K562 (cell line): ENCODE measurements around the gene MYL12B. TPM values are rescaled to one million over a fixed set of nuclear protein-coding genes. Genes with fewer than 3 reads are reported as not detected.

Experiments used
- POLR2H ChIP-seq: IDR thresholded peaks from 2 replicates; pipeline ENCODE4 v1.6.1; 2016; ENCODE audit warnings: missing genetic modification characterization, low read depth, mild to moderate bottlenecking, control low read depth, missing compliant biosample characterization, moderate library complexity
- XRCC3 ChIP-seq: fragments of 450-650 bp; IDR thresholded peaks from 2 replicates; pipeline ENCODE4 v1.6.1; 2017; ENCODE audit warnings: mild to moderate bottlenecking, moderate library complexity
- ZNF175 ChIP-seq: fragments of 200-800 bp; sonication (Bioruptor generic); IDR thresholded peaks from 2 replicates; pipeline ENCODE4 v1.6.1; 2016; ENCODE audit warnings: low read depth, mild to moderate bottlenecking, missing genetic modification characterization, missing compliant biosample characterization
- ZNF41 ChIP-seq: fragments of 250-450 bp; sonication (Bioruptor Pico); conservative IDR thresholded peaks from 2 replicates; pipeline ENCODE4 v1.4.0; 2020; ENCODE audit warnings: mild to moderate bottlenecking
- ZNF431 ChIP-seq: sonication (generic); formaldehyde crosslinking; IDR thresholded peaks from 2 replicates; pipeline ENCODE4 v1.8.0; 2022; ENCODE audit warnings: mild to moderate bottlenecking, missing genetic modification reagents
- ZNF507 ChIP-seq: conservative IDR thresholded peaks from 2 replicates; pipeline ENCODE4 v1.6.1; 2017; ENCODE audit warnings: missing genetic modification characterization, missing compliant biosample characterization
- polyA plus RNA-seq, 8 experiments: library from polyadenylated mRNA; depleted of rRNA in 4 of 8; stranded (reverse) in 5 of 8; unstranded in 3 of 8; fragments of >200 nt; fragmentation: Nextera tagmentation in 2 of 8; fragmentation: Illumina TruSeq in 1 of 8; extraction: Ambion mirVana in 2 of 8; extraction: Trizol in 1 of 8; gene quantifications; 2 replicates each; pipeline versions ENCODE4 v1.2.1 to v1.2.3, GENCODE V29; 2011 to 2014; ENCODE audit warnings: inconsistent platforms in 1 of 8, missing spikeins in 1 of 8
- total RNA-seq, 7 experiments: library from RNA; depleted of rRNA in 6 of 7; stranded (reverse); fragments of >200 nt in 6 of 7; fragmentation: Illumina TruSeq in 2 of 7; extraction: Trizol in 2 of 7; gene quantifications; 2 replicates each; pipeline versions ENCODE4 v1.2.1 to v1.2.3, GENCODE V29; 2011 to 2021; ENCODE audit warnings: low replicate concordance in 1 of 7
- TF ChIP-seq, protein P1 (sequence below): sonication (generic); formaldehyde crosslinking; IDR thresholded peaks from 2 replicates; pipeline ENCODE4 v1.4.0; 2020; ENCODE audit warnings: mild to moderate bottlenecking, missing genetic modification reagents
- TF ChIP-seq, protein P2 (sequence below), 2 experiments: fragments of 450-650 bp; IDR thresholded peaks; 2 replicates each; pipeline ENCODE4 v1.6.1; 2018; ENCODE audit warnings: mild to moderate bottlenecking in 2 of 2, low read depth in 1 of 2; ENCODE audit not compliant: partially characterized antibody in 2 of 2
- TF ChIP-seq, protein P3 (sequence below), 2 experiments: fragments of 450-650 bp; formaldehyde crosslinking in 1 of 2; IDR thresholded peaks; 2 replicates each; pipeline versions ENCODE4 v1.4.0 to v1.6.1; 2014 to 2020; ENCODE audit warnings: mild to moderate bottlenecking in 2 of 2, borderline replicate concordance in 1 of 2, low read depth in 1 of 2

MYL12B gene
- total and polyA plus RNA-seq, 9 of the 15 experiments (the other 6 are each of a cell fraction or from before 2014, with no cell fraction given): 220 to 995 (median 463) TPM

DNA sequence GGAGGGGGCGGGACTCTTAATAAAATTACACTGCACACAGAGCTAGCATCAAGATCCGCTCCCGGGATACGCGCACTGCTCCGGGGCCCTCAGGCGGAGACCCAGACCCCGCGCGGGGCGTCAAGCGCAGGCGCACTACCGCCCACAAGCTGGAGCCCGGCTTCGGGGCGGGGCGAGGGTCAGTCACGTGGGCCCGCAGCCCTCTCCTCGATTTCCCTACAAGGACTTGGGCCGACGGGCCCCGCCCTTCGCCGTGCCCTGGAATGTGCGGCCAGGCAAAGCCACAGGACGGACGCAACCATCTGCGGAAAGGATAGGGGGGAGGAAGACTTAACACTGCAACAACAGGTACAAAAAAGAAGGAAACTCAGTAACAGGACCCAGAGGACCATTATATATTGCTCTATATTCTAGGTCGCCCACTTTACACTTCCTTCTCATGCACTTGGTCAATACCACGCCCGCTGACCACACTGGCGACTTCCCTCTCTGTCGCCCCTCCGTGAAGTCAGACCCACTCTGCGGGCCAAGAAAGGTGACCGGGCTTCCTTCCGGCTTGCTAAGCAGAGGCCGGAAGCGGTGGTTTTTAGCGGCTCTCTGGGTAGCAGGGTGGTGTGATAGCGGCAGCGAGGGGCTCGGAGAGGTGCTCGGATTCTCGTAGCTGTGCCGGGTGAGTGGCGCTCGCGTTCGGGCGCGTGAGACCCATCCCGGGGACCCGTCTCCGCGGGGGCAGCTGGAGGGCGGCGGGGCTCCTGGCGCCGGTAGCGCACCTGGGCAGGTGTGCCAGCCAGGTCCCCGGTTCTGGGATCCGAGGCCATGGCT is 14.5 kb upstream of the MYL12B start, which contains the start of gene MYL12A (continued):
- TF ChIP-seq ZNF507 (tag) (no peak), ZNF431 (CRISPR knock-in tag) (0 out of 2 replicates have a peak, but pooled peaks have one; percentile 49), ZNF41 (CRISPR knock-in tag) (no peak), XRCC3 (no peak), ZNF175 (CRISPR knock-in tag) (no peak), POLR2H (tag) (no peak)
- TF ChIP-seq, protein P1, sequence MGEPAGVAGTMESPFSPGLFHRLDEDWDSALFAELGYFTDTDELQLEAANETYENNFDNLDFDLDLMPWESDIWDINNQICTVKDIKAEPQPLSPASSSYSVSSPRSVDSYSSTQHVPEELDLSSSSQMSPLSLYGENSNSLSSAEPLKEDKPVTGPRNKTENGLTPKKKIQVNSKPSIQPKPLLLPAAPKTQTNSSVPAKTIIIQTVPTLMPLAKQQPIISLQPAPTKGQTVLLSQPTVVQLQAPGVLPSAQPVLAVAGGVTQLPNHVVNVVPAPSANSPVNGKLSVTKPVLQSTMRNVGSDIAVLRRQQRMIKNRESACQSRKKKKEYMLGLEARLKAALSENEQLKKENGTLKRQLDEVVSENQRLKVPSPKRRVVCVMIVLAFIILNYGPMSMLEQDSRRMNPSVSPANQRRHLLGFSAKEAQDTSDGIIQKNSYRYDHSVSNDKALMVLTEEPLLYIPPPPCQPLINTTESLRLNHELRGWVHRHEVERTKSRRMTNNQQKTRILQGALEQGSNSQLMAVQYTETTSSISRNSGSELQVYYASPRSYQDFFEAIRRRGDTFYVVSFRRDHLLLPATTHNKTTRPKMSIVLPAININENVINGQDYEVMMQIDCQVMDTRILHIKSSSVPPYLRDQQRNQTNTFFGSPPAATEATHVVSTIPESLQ (CRISPR knock-in tag): peak; percentile 15; the same call in 1 of the 2 replicates
- TF ChIP-seq, protein P2, sequence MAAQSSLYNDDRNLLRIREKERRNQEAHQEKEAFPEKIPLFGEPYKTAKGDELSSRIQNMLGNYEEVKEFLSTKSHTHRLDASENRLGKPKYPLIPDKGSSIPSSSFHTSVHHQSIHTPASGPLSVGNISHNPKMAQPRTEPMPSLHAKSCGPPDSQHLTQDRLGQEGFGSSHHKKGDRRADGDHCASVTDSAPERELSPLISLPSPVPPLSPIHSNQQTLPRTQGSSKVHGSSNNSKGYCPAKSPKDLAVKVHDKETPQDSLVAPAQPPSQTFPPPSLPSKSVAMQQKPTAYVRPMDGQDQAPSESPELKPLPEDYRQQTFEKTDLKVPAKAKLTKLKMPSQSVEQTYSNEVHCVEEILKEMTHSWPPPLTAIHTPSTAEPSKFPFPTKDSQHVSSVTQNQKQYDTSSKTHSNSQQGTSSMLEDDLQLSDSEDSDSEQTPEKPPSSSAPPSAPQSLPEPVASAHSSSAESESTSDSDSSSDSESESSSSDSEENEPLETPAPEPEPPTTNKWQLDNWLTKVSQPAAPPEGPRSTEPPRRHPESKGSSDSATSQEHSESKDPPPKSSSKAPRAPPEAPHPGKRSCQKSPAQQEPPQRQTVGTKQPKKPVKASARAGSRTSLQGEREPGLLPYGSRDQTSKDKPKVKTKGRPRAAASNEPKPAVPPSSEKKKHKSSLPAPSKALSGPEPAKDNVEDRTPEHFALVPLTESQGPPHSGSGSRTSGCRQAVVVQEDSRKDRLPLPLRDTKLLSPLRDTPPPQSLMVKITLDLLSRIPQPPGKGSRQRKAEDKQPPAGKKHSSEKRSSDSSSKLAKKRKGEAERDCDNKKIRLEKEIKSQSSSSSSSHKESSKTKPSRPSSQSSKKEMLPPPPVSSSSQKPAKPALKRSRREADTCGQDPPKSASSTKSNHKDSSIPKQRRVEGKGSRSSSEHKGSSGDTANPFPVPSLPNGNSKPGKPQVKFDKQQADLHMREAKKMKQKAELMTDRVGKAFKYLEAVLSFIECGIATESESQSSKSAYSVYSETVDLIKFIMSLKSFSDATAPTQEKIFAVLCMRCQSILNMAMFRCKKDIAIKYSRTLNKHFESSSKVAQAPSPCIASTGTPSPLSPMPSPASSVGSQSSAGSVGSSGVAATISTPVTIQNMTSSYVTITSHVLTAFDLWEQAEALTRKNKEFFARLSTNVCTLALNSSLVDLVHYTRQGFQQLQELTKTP (IDR thresholded peaks at IDR 0.05; ENCODE audit: low read depth in 1 of 2, partially characterized antibody in 2 of 2): peak; percentile 71 to 90
- TF ChIP-seq, protein P3, sequence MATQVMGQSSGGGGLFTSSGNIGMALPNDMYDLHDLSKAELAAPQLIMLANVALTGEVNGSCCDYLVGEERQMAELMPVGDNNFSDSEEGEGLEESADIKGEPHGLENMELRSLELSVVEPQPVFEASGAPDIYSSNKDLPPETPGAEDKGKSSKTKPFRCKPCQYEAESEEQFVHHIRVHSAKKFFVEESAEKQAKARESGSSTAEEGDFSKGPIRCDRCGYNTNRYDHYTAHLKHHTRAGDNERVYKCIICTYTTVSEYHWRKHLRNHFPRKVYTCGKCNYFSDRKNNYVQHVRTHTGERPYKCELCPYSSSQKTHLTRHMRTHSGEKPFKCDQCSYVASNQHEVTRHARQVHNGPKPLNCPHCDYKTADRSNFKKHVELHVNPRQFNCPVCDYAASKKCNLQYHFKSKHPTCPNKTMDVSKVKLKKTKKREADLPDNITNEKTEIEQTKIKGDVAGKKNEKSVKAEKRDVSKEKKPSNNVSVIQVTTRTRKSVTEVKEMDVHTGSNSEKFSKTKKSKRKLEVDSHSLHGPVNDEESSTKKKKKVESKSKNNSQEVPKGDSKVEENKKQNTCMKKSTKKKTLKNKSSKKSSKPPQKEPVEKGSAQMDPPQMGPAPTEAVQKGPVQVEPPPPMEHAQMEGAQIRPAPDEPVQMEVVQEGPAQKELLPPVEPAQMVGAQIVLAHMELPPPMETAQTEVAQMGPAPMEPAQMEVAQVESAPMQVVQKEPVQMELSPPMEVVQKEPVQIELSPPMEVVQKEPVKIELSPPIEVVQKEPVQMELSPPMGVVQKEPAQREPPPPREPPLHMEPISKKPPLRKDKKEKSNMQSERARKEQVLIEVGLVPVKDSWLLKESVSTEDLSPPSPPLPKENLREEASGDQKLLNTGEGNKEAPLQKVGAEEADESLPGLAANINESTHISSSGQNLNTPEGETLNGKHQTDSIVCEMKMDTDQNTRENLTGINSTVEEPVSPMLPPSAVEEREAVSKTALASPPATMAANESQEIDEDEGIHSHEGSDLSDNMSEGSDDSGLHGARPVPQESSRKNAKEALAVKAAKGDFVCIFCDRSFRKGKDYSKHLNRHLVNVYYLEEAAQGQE (IDR thresholded peaks at IDR 0.05; ENCODE audit: borderline replicate concordance): peak; percentile 92
- TF ChIP-seq, protein P3 (CRISPR knock-in tag; IDR thresholded peaks at IDR 0.05; ENCODE audit: low read depth): peak; percentile 78; the same call in 1 of the 2 replicates
